ENCODE measurements around the gene LRRC31. TPM values are rescaled to one million over a fixed set of nuclear protein-coding genes. Genes with fewer than 3 reads are reported as not detected.

Gene LRRC31
- total RNA-seq, 2 experiments from 2014 or later: not detected

DNA sequence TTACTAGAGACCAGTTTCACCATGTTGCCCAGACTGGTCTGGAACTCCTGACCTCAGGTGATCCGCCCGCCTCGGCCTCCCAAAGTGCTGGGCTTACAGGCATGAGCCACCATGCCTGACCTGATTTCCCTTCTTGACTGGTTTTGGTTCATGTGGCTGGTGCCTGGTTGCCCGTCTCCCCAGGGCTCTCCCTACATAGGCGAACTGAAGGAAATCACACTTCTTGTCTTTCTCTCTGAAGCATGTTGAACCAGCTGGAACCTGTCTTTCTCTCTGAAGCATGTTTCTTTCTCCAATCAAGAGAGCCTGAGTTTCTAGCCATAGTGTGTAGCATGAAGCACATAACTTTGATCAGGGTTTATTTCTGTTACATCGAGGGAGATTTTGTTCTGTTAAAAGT, 25.3 kb upstream of the LRRC31 start:
- Histone ChIP-seq H3K9me3 (ENCODE audit: control insufficient read depth in 1 of 2, insufficient read depth in 1 of 2, low read length in 2 of 2) (no peaks in the 10 kb centered on the region), H3K27me3 (ENCODE audit: control insufficient read depth in 1 of 2, insufficient read depth in 2 of 2, low read length in 2 of 2) (no peaks in the 10 kb centered on the region), H3K4me1 (ENCODE audit: insufficient read depth, low read length) (no peaks in the 10 kb centered on the region), H3K27ac (ENCODE audit: low read depth in 1 of 2, low read length in 2 of 2) (no peak overlapping the region), H3K4me3 (ENCODE audit: low read length) (no peak overlapping the region), H3K36me3 (ENCODE audit: insufficient read depth, low read length) (no peaks in the 10 kb centered on the region)
- no peak for ATAC-seq (ENCODE audit: poor library complexity)
- DNase-seq: no peak
- no peaks in the 10 kb centered on the region for H3K4me1 Mint-ChIP-seq (ENCODE audit: low read depth)
- ChIA-PET POLR2A (no interaction called here), CTCF (no interaction called here)
- intact Hi-C loops (cut with DNase I, micrococcal nuclease): no loop called here
- H3K27me3 Mint-ChIP-seq: no peaks in the 10 kb centered on the region
- TF ChIP-seq, protein P1, sequence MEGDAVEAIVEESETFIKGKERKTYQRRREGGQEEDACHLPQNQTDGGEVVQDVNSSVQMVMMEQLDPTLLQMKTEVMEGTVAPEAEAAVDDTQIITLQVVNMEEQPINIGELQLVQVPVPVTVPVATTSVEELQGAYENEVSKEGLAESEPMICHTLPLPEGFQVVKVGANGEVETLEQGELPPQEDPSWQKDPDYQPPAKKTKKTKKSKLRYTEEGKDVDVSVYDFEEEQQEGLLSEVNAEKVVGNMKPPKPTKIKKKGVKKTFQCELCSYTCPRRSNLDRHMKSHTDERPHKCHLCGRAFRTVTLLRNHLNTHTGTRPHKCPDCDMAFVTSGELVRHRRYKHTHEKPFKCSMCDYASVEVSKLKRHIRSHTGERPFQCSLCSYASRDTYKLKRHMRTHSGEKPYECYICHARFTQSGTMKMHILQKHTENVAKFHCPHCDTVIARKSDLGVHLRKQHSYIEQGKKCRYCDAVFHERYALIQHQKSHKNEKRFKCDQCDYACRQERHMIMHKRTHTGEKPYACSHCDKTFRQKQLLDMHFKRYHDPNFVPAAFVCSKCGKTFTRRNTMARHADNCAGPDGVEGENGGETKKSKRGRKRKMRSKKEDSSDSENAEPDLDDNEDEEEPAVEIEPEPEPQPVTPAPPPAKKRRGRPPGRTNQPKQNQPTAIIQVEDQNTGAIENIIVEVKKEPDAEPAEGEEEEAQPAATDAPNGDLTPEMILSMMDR (IDR thresholded peaks at IDR 0.05): no peak
- H3K36me3 Mint-ChIP-seq (ENCODE audit: low read depth): no peaks in the 10 kb centered on the region
- H3K9me3 Mint-ChIP-seq: peaks cover 2% of the 10 kb centered on the region
- no peak overlapping the region for H3K27ac Mint-ChIP-seq
- H3K4me3 Mint-ChIP-seq: no peak overlapping the region

DNA sequence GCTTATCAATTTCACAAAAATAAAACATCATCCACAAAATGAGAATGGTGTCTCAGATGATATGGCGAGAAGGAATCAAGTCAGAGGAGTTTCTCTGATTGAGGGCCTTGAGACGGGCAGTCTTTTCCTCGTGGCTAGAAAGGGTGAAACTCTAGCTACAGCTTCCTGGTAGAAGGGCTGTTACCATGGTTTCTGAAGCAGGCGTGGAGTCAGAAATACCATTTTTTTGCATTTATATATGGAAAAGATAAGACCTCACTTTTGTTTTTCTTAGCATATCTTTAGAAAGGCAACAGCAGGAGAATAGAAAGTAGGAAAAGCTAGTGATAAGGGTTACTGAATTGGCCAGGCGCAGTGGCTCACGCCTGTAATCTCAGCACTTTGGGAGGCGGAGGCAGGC, 24.4 kb upstream of the LRRC31 start:
- Histone ChIP-seq H3K4me3 (ENCODE audit: low read length) (no peak overlapping the region), H3K36me3 (ENCODE audit: insufficient read depth, low read length) (no peaks in the 10 kb centered on the region), H3K27ac (ENCODE audit: low read depth in 1 of 2, low read length in 2 of 2) (no peak overlapping the region), H3K9me3 (ENCODE audit: control insufficient read depth in 1 of 2, insufficient read depth in 1 of 2, low read length in 2 of 2) (no peaks in the 10 kb centered on the region), H3K4me1 (ENCODE audit: insufficient read depth, low read length) (no peaks in the 10 kb centered on the region), H3K27me3 (ENCODE audit: control insufficient read depth in 1 of 2, insufficient read depth in 2 of 2, low read length in 2 of 2) (no peaks in the 10 kb centered on the region)
- intact Hi-C loops (cut with DNase I, micrococcal nuclease): no loop called here
- H3K36me3 Mint-ChIP-seq (ENCODE audit: low read depth): no peaks in the 10 kb centered on the region
- TF ChIP-seq, protein P1 (IDR thresholded peaks at IDR 0.05): no peak
- ChIA-PET CTCF (interaction anchor here (0.6 kb wide), 1 partner anchor 395 kb away, joined by 3 read pairs; no protein-coding TSS in a partner anchor), POLR2A (no interaction called here)
- DNase-seq: no peak
- no peak overlapping the region for H3K27ac Mint-ChIP-seq
- no peak overlapping the region for H3K4me3 Mint-ChIP-seq
- ATAC-seq (ENCODE audit: poor library complexity): no peak
- no peaks in the 10 kb centered on the region for H3K27me3 Mint-ChIP-seq
- no peaks in the 10 kb centered on the region for H3K9me3 Mint-ChIP-seq
- no peaks in the 10 kb centered on the region for H3K4me1 Mint-ChIP-seq (ENCODE audit: low read depth)

DNA sequence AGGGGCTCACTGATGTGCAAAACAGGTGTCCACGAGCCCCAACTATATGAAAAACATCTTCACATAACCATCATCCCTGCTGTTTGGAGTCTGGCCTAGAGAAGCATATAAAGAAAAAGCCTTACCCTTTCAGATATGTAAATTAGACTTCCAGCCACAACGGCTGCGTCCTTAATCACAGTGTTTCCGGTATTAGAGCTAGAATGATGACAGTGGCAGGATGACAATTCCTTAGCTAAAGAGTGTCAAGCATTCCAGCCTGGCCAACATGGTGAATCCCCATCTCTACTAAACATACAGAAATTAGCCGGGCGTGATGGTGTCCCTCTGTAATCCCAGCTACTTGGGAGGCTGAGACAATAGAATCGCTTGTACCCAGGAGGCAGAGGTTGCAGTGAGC, 22.2 kb upstream of the LRRC31 start:
- intact Hi-C loops (cut with DNase I, micrococcal nuclease): no loop called here
- DNase-seq (no peak), ATAC-seq (ENCODE audit: poor library complexity) (no peak)
- Mint-ChIP-seq H3K27me3 (no peaks in the 10 kb centered on the region), H3K4me3 (no peak overlapping the region), H3K4me1 (ENCODE audit: low read depth) (no peaks in the 10 kb centered on the region), H3K9me3 (no peaks in the 10 kb centered on the region), H3K36me3 (ENCODE audit: low read depth) (no peaks in the 10 kb centered on the region), H3K27ac (no peak overlapping the region)
- CTCF ChIA-PET: no interaction called here
- H3K36me3 ChIP-seq (ENCODE audit: insufficient read depth, low read length): no peaks in the 10 kb centered on the region
- POLR2A ChIA-PET: no interaction called here
- no peaks in the 10 kb centered on the region for H3K9me3 ChIP-seq (ENCODE audit: control insufficient read depth in 1 of 2, insufficient read depth in 1 of 2, low read length in 2 of 2)
- TF ChIP-seq, protein P1 (IDR thresholded peaks at IDR 0.05): no peak
- H3K27me3 ChIP-seq (ENCODE audit: control insufficient read depth in 1 of 2, insufficient read depth in 2 of 2, low read length in 2 of 2): no peaks in the 10 kb centered on the region
- H3K4me3 ChIP-seq (ENCODE audit: low read length): no peak overlapping the region
- no peaks in the 10 kb centered on the region for H3K4me1 ChIP-seq (ENCODE audit: insufficient read depth, low read length)
- H3K27ac ChIP-seq (ENCODE audit: low read depth in 1 of 2, low read length in 2 of 2): no peak overlapping the region

All from CD4-positive, alpha-beta T cell (primary cell).